NOMO-1 treated with dmso at 0.1 percent for 144 hours (cell line): ENCODE data around the gene NPHP4.

Experiments
- DNase-seq: peaks from one replicate; lab custom pipeline; 2025; ENCODE audit not compliant: unreplicated experiment; lab: John Stamatoyannopoulos, UW

NPHP4 gene

GRCh38 chr1:5974631-5975030, 17.6 kb downstream of the NPHP4 start:
- no peak for DNase-seq

- DNase-seq, result no peak
Measured at GRCh38 chr1:5973771-5974170, 18.5 kb downstream of the NPHP4 start.

- no peak for DNase-seq
Measured at GRCh38 chr1:5972198-5972520, 20.1 kb downstream of the NPHP4 start.

GRCh38 chr1:5971471-5972197, 20.6 kb downstream of the NPHP4 start:
- DNase-seq, result no peak

- no peak for DNase-seq
Measured at GRCh38 chr1:5970610-5971273, 21.5 kb downstream of the NPHP4 start.

GRCh38 chr1:5969168-5969567, 23.1 kb downstream of the NPHP4 start:
- no peak for DNase-seq

GRCh38 chr1:5968161-5968736, 24.0 kb downstream of the NPHP4 start:
- DNase-seq, result no peak

GRCh38 chr1:5967351-5968160, 24.7 kb downstream of the NPHP4 start:
- DNase-seq, result no peak

GRCh38 chr1:5966543-5967205, 25.6 kb downstream of the NPHP4 start:
- DNase-seq, result no peak

GRCh38 chr1:5965586-5966131, 26.6 kb downstream of the NPHP4 start:
- no peak for DNase-seq

GRCh38 chr1:5962265-5963105, 29.7 kb downstream of the NPHP4 start:
- DNase-seq, result no peak

- no peak for DNase-seq
Measured at GRCh38 chr1:5961601-5962000, 30.6 kb downstream of the NPHP4 start.

GRCh38 chr1:5960336-5960735, 31.9 kb downstream of the NPHP4 start:
- no peak for DNase-seq

GRCh38 chr1:5959667-5960230, 32.5 kb downstream of the NPHP4 start:
- no peak for DNase-seq

GRCh38 chr1:5959087-5959486, 33.1 kb downstream of the NPHP4 start:
- DNase-seq, result no peak

GRCh38 chr1:5956022-5956830, 36.0 kb downstream of the NPHP4 start:
- no peak for DNase-seq

- no peak for DNase-seq
Measured at GRCh38 chr1:5955479-5955977, 36.7 kb downstream of the NPHP4 start.

GRCh38 chr1:5954964-5955363, 37.3 kb downstream of the NPHP4 start:
- no peak for DNase-seq

GRCh38 chr1:5953386-5953785, 38.8 kb downstream of the NPHP4 start:
- no peak for DNase-seq
